MM.1S (cell line): ENCODE results near the gene ADK.
A peak's percentile ranks its signal among the peaks of the same experiment; 100 is the strongest.

Experiments used
- DNase-seq: peaks from one replicate; pipeline ENCODE4 v3.0.0-alpha.2; 2015
- H2AFZ ChIP-seq: fragments of 300-600 bp; sonication (generic); 2 replicates; pipeline ENCODE4 v1.6.0; 2016; ENCODE audit warnings: antibody characterized with exemption, low read length
- H3F3A ChIP-seq: fragments of 300-600 bp; sonication (generic); 2 replicates; pipeline ENCODE4 v1.6.1; 2016; ENCODE audit warnings: mild to moderate bottlenecking, antibody characterized with exemption, low read length, moderate library complexity, mixed read lengths; ENCODE audit not compliant: insufficient read depth
- H3K27ac ChIP-seq: fragments of 300-600 bp; sonication (generic); 2 replicates; pipeline ENCODE4 v1.5.1; 2016; ENCODE audit warnings: mild to moderate bottlenecking, low read length
- H3K27me3 ChIP-seq: fragments of 300-600 bp; sonication (generic); replicated peaks from 2 replicates; pipeline ENCODE4 v1.6.0; 2016; ENCODE audit warnings: low read length; ENCODE audit not compliant: insufficient read depth
- H3K36me3 ChIP-seq: fragments of 300-600 bp; sonication (generic); replicated peaks from 2 replicates; pipeline ENCODE4 v1.6.1; 2016; ENCODE audit warnings: mild to moderate bottlenecking, low read length, mixed read lengths; ENCODE audit not compliant: insufficient read depth
- H3K4me1 ChIP-seq: fragments of 300-600 bp; sonication (generic); 2 replicates; pipeline ENCODE4 v1.6.1; 2016; ENCODE audit warnings: low read length, mixed read lengths
- H3K4me2 ChIP-seq: fragments of 300-600 bp; sonication (generic); 2 replicates; pipeline ENCODE4 v1.6.0; 2016; ENCODE audit warnings: low read depth, low read length
- H3K4me3 ChIP-seq: fragments of 300-600 bp; sonication (generic); 2 replicates; pipeline ENCODE4 v1.5.1; 2016; ENCODE audit warnings: low read length, mixed read lengths
- H3K79me2 ChIP-seq: fragments of 300-600 bp; sonication (generic); 2 replicates; pipeline ENCODE4 v1.6.1; 2016; ENCODE audit warnings: mixed run types, low read length, mixed read lengths
- H3K9ac ChIP-seq: fragments of 300-600 bp; sonication (generic); 2 replicates; pipeline ENCODE4 v1.6.1; 2016; ENCODE audit warnings: low read length, mixed read lengths
- H3K9me2 ChIP-seq: fragments of 300-600 bp; sonication (generic); replicated peaks from 2 replicates; pipeline ENCODE4 v1.6.1; 2016; ENCODE audit warnings: mild to moderate bottlenecking, low read length, mixed read lengths; ENCODE audit not compliant: insufficient read depth
- H3K9me3 ChIP-seq: fragments of 300-600 bp; sonication (generic); replicated peaks from 2 replicates; pipeline ENCODE4 v1.6.1; 2016; ENCODE audit warnings: mild to moderate bottlenecking, low read length, mixed read lengths; ENCODE audit not compliant: insufficient read depth
- H4K20me1 ChIP-seq: fragments of 300-600 bp; sonication (generic); 2 replicates; pipeline ENCODE4 v1.6.1; 2016; ENCODE audit warnings: mild to moderate bottlenecking, low read length, moderate library complexity, mixed read lengths; ENCODE audit not compliant: insufficient read depth
- CTCF ChIP-seq: fragments of 300-600 bp; sonication (generic); IDR thresholded peaks from 2 replicates; pipeline ENCODE4 v1.5.1; 2016; ENCODE audit warnings: antibody characterized with exemption, low read length, mixed read lengths
- EZH2 ChIP-seq: fragments of 300-600 bp; sonication (generic); optimal IDR thresholded peaks from 2 replicates; pipeline ENCODE3; 2017; ENCODE audit warnings: low read depth, mild to moderate bottlenecking, antibody characterized with exemption, low read length, mixed read lengths
- EZH2phosphoT487 ChIP-seq: fragments of 300-600 bp; sonication (generic); IDR thresholded peaks from 2 replicates; pipeline ENCODE4 v1.6.1; 2018; ENCODE audit warnings: antibody characterized with exemption, low read length

Gene ADK

GRCh38 chr10:74223755-74224529 is 72.9 kb downstream of the ADK start:
- H4K20me1 ChIP-seq = no peaks in the 10 kb centered on the region
- no peaks in the 10 kb centered on the region for H3F3A ChIP-seq
- no peak overlapping the region for H3K9ac ChIP-seq
- H3K9me3 ChIP-seq = no peaks in the 10 kb centered on the region
- TF ChIP-seq EZH2phosphoT487 (no peak), EZH2 (no peak), CTCF (no peak)
- no peaks in the 10 kb centered on the region for H3K27me3 ChIP-seq
- no peak overlapping the region for H3K4me2 ChIP-seq
- H2AFZ ChIP-seq = no peak overlapping the region
- H3K4me1 ChIP-seq = peaks cover 7% of the 10 kb centered on the region
- no peaks in the 10 kb centered on the region for H3K79me2 ChIP-seq
- H3K36me3 ChIP-seq = no peaks in the 10 kb centered on the region
- H3K4me3 ChIP-seq = no peak overlapping the region
- no peak for DNase-seq
- H3K27ac ChIP-seq = no peak overlapping the region
- no peaks in the 10 kb centered on the region for H3K9me2 ChIP-seq

GRCh38 chr10:74227697-74228424 is 76.8 kb downstream of the ADK start:
- no peak for TF ChIP-seq EZH2
- no peak for TF ChIP-seq EZH2phosphoT487
- TF ChIP-seq CTCF = no peak
- Histone ChIP-seq H3K79me2 (no peaks in the 10 kb centered on the region), H3K9me2 (no peaks in the 10 kb centered on the region), H3K9me3 (no peaks in the 10 kb centered on the region), H3K4me3 (no peak overlapping the region), H3K9ac (no peak overlapping the region), H3K36me3 (no peaks in the 10 kb centered on the region), H3K27ac (peak overlapping the region; percentile 24; the same call in 1 of the 2 replicates), H4K20me1 (no peaks in the 10 kb centered on the region), H3K4me1 (peaks cover 7% of the 10 kb centered on the region), H3F3A (no peaks in the 10 kb centered on the region), H3K4me2 (peak overlapping the region; percentile 15; the same call in 1 of the 2 replicates), H3K27me3 (no peaks in the 10 kb centered on the region), H2AFZ (no peak overlapping the region)
- peak; percentile 42 for DNase-seq

GRCh38 chr10:74231375-74231774 is 80.4 kb downstream of the ADK start:
- Histone ChIP-seq H3K9ac (no peak overlapping the region), H3K27ac (no peak overlapping the region), H4K20me1 (no peaks in the 10 kb centered on the region), H3K4me3 (no peak overlapping the region), H3F3A (no peaks in the 10 kb centered on the region), H3K4me2 (no peak overlapping the region), H3K9me2 (no peaks in the 10 kb centered on the region), H3K9me3 (no peaks in the 10 kb centered on the region), H3K79me2 (no peaks in the 10 kb centered on the region), H3K4me1 (peaks cover 7% of the 10 kb centered on the region), H3K36me3 (no peaks in the 10 kb centered on the region), H3K27me3 (no peaks in the 10 kb centered on the region), H2AFZ (no peak overlapping the region)
- no peak for DNase-seq
- no peak for TF ChIP-seq CTCF
- TF ChIP-seq EZH2 = no peak
- no peak for TF ChIP-seq EZH2phosphoT487
